ENCODE results near the gene SLC16A8. TPM values are rescaled to one million over a fixed set of nuclear protein-coding genes. Genes with fewer than 3 reads are reported as not detected.

SLC16A8 gene
- total and polyA plus RNA-seq, 2 of the 13 experiments (the other 11 are each of a cell fraction or from before 2014, with no cell fraction given), result not detected

GRCh38 chr22:38069372-38070249, 14.4 kb downstream of the SLC16A8 start (continued):
- TF ChIP-seq THAP8 (CRISPR knock-in tag; IDR thresholded peaks at IDR 0.05; ENCODE audit: borderline replicate concordance) (no peak), NRL (CRISPR knock-in tag; IDR thresholded peaks at IDR 0.05; ENCODE audit: borderline replicate concordance) (no peak), NR0B2 (CRISPR knock-in tag; IDR thresholded peaks at IDR 0.05) (no peak), ZNF225 (CRISPR knock-in tag; IDR thresholded peaks at IDR 0.05) (no peak), ZBTB42 (CRISPR knock-in tag; IDR thresholded peaks at IDR 0.05) (no peak), ZNF430 (CRISPR knock-in tag; IDR thresholded peaks at IDR 0.05) (no peak)

- no peak for ATAC-seq
- ChIA-PET POLR2A (no interaction called here), CTCF (ENCODE audit: low intra/inter-chr PET ratio, low total read pairs) (no interaction called here)
- Histone ChIP-seq H3K27me3 (ENCODE audit: control insufficient read depth in 1 of 2, insufficient read depth in 2 of 2, low read length in 2 of 2) (no peaks in the 10 kb centered on the region), H3K9me3 (ENCODE audit: low read length) (no peaks in the 10 kb centered on the region), H3K4me3 (replicated peaks in 1 of 3; ENCODE audit: insufficient read depth in 1 of 3, low read depth in 2 of 3, low read length in 3 of 3) (no peak overlapping the region), H3K36me3 (replicated peaks in 1 of 2; ENCODE audit: control insufficient read depth in 1 of 2, insufficient read depth in 2 of 2, low read length in 2 of 2) (peaks cover 26 to 39% of the 10 kb centered on the region in 2 experiments), H4K20me1 (ENCODE audit: insufficient read depth, low read length) (no peaks in the 10 kb centered on the region), H3K4me1 (ENCODE audit: insufficient read depth, low read length) (0 out of 2 replicates have a peak, but pooled peaks cover 5% of the 10 kb centered on the region), H3K27ac (ENCODE audit: extremely low read length, insufficient read depth, low read length) (no peak overlapping the region), H3K79me2 (ENCODE audit: insufficient read depth, low read length) (no peaks in the 10 kb centered on the region), H3K4me2 (ENCODE audit: low read depth, low read length) (no peak overlapping the region), H2AFZ (ENCODE audit: low read length) (no peak overlapping the region), H3K9ac (ENCODE audit: insufficient read depth, low read depth, low read length) (no peak overlapping the region)
- FAIRE-seq, result no peak
- 98% methylated on average over 5 of the region's 13 CpGs for WGBS (ENCODE audit: low lambda C conversion rate)
- no TSS peak for BruUV-seq (replicated peaks)
- intact Hi-C loops (cut with micrococcal nuclease; ENCODE audit: unreplicated experiment) (no loop called here), in situ Hi-C loops (cut with HindIII; ENCODE audit: extremely low pct_ligation_motif_present, low pct_unique_long_range_greater_than_20kb) (no loop called here)
- no peak for DNase-seq (ENCODE audit: low spot score)
- no peak for TF ChIP-seq ZNF326 (CRISPR knock-in tag; IDR thresholded peaks at IDR 0.05; ENCODE audit: borderline replicate concordance)
- TF ChIP-seq AGO2 (optimal IDR thresholded peaks at IDR 0.05; ENCODE audit: low read depth, low read length), result peak; percentile 44
These were observed 15.2 kb downstream of the SLC16A8 start for GRCh38 chr22:38068641-38069371.
